Pancreas (tissue), 10 donors: ENCODE data around the gene NDUFAF8. TPM values are rescaled to one million over a fixed set of nuclear protein-coding genes. Genes with fewer than 3 reads are reported as not detected.

Experiments used
- ATAC-seq, 4 donors: fragments of 200-7000 bp; cut with Tn5 transposase; one replicate each; pipeline versions ENCODE4 v1.8.0 to v1.9.1; 2020; ENCODE audit warnings: mild to moderate bottlenecking in 4 of 4, moderate library complexity in 4 of 4
- DNase-seq, 6 donors: peaks; one replicate each; pipeline ENCODE4 v3.0.0-alpha.2; 2020
- FAIRE-seq: peaks from 2 replicates; lab custom pipeline; 2012; peaks lifted over from hg19 to GRCh38; lab: Jason Lieb, UNC
- H3K27ac ChIP-seq, 4 donors: fragments of 200-600 bp; sonication (generic); 1 replicate in 3 of 4; 2 replicates in 1 of 4; pipeline versions ENCODE4 v1.5.0 to v1.8.0; 2020
- H3K27me3 ChIP-seq, 4 donors: fragments of 200-600 bp; one replicate each; pipeline ENCODE4 v1.8.0; 2021
- H3K36me3 ChIP-seq, 3 donors: fragments of 200-600 bp; sonication (generic) in 1 of 3; one replicate each; pipeline versions ENCODE4 v1.5.0 to v1.8.0; 2020 to 2021
- H3K4me1 ChIP-seq, 3 donors: fragments of 200-600 bp; one replicate each; pipeline ENCODE4 v1.8.0; 2021
- H3K4me3 ChIP-seq, 4 donors: fragments of 200-600 bp; sonication (generic) in 2 of 4; one replicate each; pipeline versions ENCODE4 v1.5.0 to v1.8.0; 2020 to 2021
- H3K9me3 ChIP-seq, 4 donors: fragments of 200-600 bp; one replicate each; pipeline ENCODE4 v1.8.0; 2021
- WGBS, 2 donors: extraction: QIAGEN DNeasy Blood & Tissue Kit; methylation state at CpG; one replicate each; pipeline ENCODE4 v1.1.7; 2013; 5-methylcytosine and 5-hydroxymethylcytosine counted together
- intact Hi-C, 3 donors: fragments of 100-400 bp; cut with DNase I; formaldehyde crosslinking; loops; one replicate each; pipeline versions ENCODE4 v1.11.1 to v1.14.2; 2022
- polyA plus RNA-seq, 2 donors: library from polyadenylated mRNA; stranded (reverse); fragments of 200-250 nt; gene quantifications; one replicate each; pipeline ENCODE4 v1.2.3, GENCODE V29; 2013
- total RNA-seq, 6 donors: library from RNA; stranded (reverse); fragmentation: NEBNext Ultra II Directional in 4 of 6; extraction: Animal tissue kit (Norgen Biotek cat#: 25700) in 4 of 6; gene quantifications; one replicate each; pipeline versions ENCODE4 v1.2.1 to v1.2.4, GENCODE V29; 2021 to 2023
- TF ChIP-seq, protein P1 (sequence below), 4 donors: fragments of 200-600 bp; sonication (generic) in 3 of 4; IDR thresholded peaks; one replicate each; pipeline versions ENCODE4 v1.5.0 to v1.8.0; 2021; ENCODE audit warnings: antibody characterized with exemption in 4 of 4
- donor health status: healthy with polysubstance abuse.
- donor health status: DM: no; HTN: no; CAD: no; lungs with moderate emphysema.
- donor health status: DM: no; HTN: no; CAD: no.
- donor health status: control.
- donor health status: control.
- donor health status: Bipolar disorder and iron deficiency.
- donor health status: DM: yes; HTN: yes; CAD: no.
- donor health status: DM: no; HTN: no; CAD: no.
- donor health status: DM: no; HTN: no; CAD: no.
- donor health status: DM: yes; HTN: yes; CAD: no.

NDUFAF8 gene
- total and polyA plus RNA-seq, 8 donors, result 17.5 to 34.1 (median 21.9) TPM

DNA sequence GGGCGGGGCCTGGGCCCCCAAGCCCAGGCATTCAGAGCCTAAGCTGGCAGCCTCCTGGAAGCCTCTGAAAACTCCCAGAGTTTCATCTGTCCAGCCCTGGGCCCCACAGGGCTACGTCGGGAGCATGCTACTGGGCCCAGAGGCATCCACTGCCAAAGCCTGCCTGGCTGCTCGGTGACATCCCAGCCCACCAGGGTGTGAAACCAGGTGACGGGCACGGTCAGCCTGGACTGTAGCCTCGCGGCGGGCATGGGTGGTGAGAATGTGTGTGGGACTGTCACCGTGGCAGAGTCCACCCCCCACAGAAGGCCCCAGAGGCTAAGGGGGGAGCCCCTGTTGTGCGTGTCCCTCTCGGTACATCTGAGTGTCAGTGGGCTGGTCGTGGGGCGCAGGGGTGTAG lies 47.5 kb upstream of the NDUFAF8 start:
- H3K27ac ChIP-seq, result no peak overlapping the region
- H3K4me3 ChIP-seq, result no peak overlapping the region
- no peak for FAIRE-seq
- DNase-seq, result peak in 2 of 6 donors; percentile 7 to 67
- H3K36me3 ChIP-seq, result no peaks in the 10 kb centered on the region
- H3K27me3 ChIP-seq, result no peaks in the 10 kb centered on the region
- ATAC-seq, result no peak
- 94 to 95% methylated on average over 14 of the region's 14 CpGs for WGBS, 2 donors
- TF ChIP-seq, protein P1, sequence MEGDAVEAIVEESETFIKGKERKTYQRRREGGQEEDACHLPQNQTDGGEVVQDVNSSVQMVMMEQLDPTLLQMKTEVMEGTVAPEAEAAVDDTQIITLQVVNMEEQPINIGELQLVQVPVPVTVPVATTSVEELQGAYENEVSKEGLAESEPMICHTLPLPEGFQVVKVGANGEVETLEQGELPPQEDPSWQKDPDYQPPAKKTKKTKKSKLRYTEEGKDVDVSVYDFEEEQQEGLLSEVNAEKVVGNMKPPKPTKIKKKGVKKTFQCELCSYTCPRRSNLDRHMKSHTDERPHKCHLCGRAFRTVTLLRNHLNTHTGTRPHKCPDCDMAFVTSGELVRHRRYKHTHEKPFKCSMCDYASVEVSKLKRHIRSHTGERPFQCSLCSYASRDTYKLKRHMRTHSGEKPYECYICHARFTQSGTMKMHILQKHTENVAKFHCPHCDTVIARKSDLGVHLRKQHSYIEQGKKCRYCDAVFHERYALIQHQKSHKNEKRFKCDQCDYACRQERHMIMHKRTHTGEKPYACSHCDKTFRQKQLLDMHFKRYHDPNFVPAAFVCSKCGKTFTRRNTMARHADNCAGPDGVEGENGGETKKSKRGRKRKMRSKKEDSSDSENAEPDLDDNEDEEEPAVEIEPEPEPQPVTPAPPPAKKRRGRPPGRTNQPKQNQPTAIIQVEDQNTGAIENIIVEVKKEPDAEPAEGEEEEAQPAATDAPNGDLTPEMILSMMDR (IDR thresholded peaks at IDR 0.05), result no peak
- no peaks in the 10 kb centered on the region for H3K4me1 ChIP-seq
- intact Hi-C loops, result loop anchor here in 1 of 3 donors (5.0 kb wide), 1 partner anchor 49 kb away; no protein-coding TSS in a partner anchor
- H3K9me3 ChIP-seq, result no peaks in the 10 kb centered on the region

GRCh38 chr17:81192386-81193050 lies 46.6 kb upstream of the NDUFAF8 start:
- Histone ChIP-seq H3K27ac (no peak overlapping the region), H3K27me3 (no peaks in the 10 kb centered on the region), H3K4me1 (no peaks in the 10 kb centered on the region), H3K4me3 (no peak overlapping the region), H3K9me3 (no peaks in the 10 kb centered on the region), H3K36me3 (no peaks in the 10 kb centered on the region)
- intact Hi-C loops, result loop anchor here in 1 of 3 donors (5.0 kb wide), 1 partner anchor 50 kb away; no protein-coding TSS in a partner anchor
- WGBS, 2 donors, result 89 to 93% methylated on average over 20 to 34 of the region's 34 CpGs
- TF ChIP-seq, protein P1 (IDR thresholded peaks at IDR 0.05), result no peak
- FAIRE-seq (no peak), ATAC-seq (no peak), DNase-seq (peak in 2 of 6 donors; percentile 32 to 76)

GRCh38 chr17:81193051-81193410 lies 46.1 kb upstream of the NDUFAF8 start:
- TF ChIP-seq, protein P1 (IDR thresholded peaks at IDR 0.05), result no peak
- no peaks in the 10 kb centered on the region for H3K9me3 ChIP-seq
- no peaks in the 10 kb centered on the region for H3K36me3 ChIP-seq
- 93 to 94% methylated on average over 15 to 17 of the region's 17 CpGs for WGBS, 2 donors
- ATAC-seq (no peak), DNase-seq (peak in 2 of 6 donors; percentile 20 to 50), FAIRE-seq (no peak)
- H3K4me1 ChIP-seq, result no peaks in the 10 kb centered on the region
- intact Hi-C loops, result loop anchor here in 1 of 3 donors (5.0 kb wide), 1 partner anchor 51 kb away; no protein-coding TSS in a partner anchor
- no peak overlapping the region for H3K4me3 ChIP-seq
- no peaks in the 10 kb centered on the region for H3K27me3 ChIP-seq
- no peak overlapping the region for H3K27ac ChIP-seq

DNA sequence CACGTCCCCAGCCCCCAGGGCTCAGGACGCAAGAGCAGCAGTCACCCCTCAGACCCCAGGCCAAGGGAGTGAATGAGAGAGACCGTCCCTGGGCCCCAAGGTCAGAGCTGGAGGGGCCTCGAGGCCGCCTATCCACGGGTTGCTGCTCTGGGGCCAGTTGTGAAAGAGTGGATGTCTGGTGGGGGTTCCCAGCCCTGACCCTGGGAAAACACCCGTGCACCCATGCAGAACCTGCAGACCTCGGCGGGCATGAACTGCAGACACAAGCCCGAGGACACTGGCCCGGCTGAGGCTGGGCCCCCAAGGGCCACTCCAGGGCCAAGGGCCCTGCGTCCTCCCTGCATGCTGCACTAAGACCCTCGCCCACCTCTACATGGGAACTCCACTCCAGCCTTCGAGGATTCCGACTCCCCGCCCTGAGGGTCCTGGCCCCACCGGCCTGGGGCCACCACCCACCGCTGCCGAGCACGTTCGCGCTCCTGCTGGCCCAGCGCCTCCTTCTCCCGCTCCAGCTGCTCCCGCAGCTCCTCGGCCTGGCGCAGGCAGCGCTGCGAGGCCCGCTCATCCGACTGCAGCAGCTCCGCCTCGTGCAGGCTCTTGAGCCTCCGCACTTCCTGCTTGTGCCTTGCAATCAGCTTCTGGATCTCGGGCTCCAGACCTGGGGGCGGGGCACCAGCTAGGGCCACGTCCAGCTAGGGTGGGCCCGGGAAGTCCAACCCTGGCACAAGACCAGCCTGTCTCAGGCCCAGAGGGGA lies 45.5 kb upstream of the NDUFAF8 start:
- Histone ChIP-seq H3K4me1 (no peaks in the 10 kb centered on the region), H3K36me3 (no peaks in the 10 kb centered on the region), H3K9me3 (no peaks in the 10 kb centered on the region), H3K27me3 (no peaks in the 10 kb centered on the region), H3K27ac (no peak overlapping the region), H3K4me3 (no peak overlapping the region)
- DNase-seq (peak in 2 of 6 donors; percentile 24 to 75), FAIRE-seq (no peak), ATAC-seq (no peak)
- TF ChIP-seq, protein P1 (IDR thresholded peaks at IDR 0.05), result no peak
- intact Hi-C loops, result loop anchor here in 1 of 3 donors (5.0 kb wide), 1 partner anchor 51 kb away; no protein-coding TSS in a partner anchor
- 90 to 96% methylated on average over 38 of the region's 38 CpGs for WGBS, 2 donors
